Fibroblast of lung (primary cell): ENCODE data around the gene ARHGEF7. TPM values are rescaled to one million over a fixed set of nuclear protein-coding genes. Genes with fewer than 3 reads are reported as not detected.

Experiments used
- DNase-seq, 2 donors: peaks; one replicate each; pipeline versions ENCODE4 v3.0.0 to v3.0.0-alpha.2; 2010; ENCODE audit warnings: low read depth in 2 of 2
- H2AFZ ChIP-seq: 2 replicates; pipeline ENCODE4 v1.5.1; 2012; ENCODE audit warnings: low read length, control low read depth, inconsistent platforms
- H3K27ac ChIP-seq: 2 replicates; pipeline ENCODE4 v1.5.1; 2011; ENCODE audit warnings: low read length, control low read depth; ENCODE audit not compliant: insufficient read depth
- H3K27me3 ChIP-seq: 2 replicates; pipeline ENCODE4 v1.5.1; 2011; ENCODE audit warnings: mild to moderate bottlenecking, low read length; ENCODE audit not compliant: control insufficient read depth, insufficient read depth
- H3K36me3 ChIP-seq: 2 replicates; pipeline ENCODE4 v1.5.1; 2011; ENCODE audit warnings: low read length; ENCODE audit not compliant: control insufficient read depth, insufficient read depth
- H3K4me1 ChIP-seq: 2 replicates; pipeline ENCODE4 v1.5.1; 2011; ENCODE audit warnings: low read length; ENCODE audit not compliant: control insufficient read depth, insufficient read depth; ENCODE audit errors: extremely low read depth
- H3K4me2 ChIP-seq: 2 replicates; pipeline ENCODE4 v1.5.1; 2011; ENCODE audit warnings: low read length, control low read depth; ENCODE audit not compliant: insufficient read depth; ENCODE audit errors: extremely low read depth
- H3K4me3 ChIP-seq, 4 experiments: fragments of 200-600 bp in 1 of 4; sonication (generic) in 1 of 4; replicated peaks in 1 of 4; 2 replicates each; pipeline ENCODE4 v1.5.1; 2011 to 2016; ENCODE audit warnings: low read length in 4 of 4, low read depth in 3 of 4, mild to moderate bottlenecking in 3 of 4, control low read depth in 2 of 4, inconsistent platforms in 1 of 4, mixed read lengths in 1 of 4; ENCODE audit not compliant: insufficient read depth in 1 of 4; ENCODE audit errors: control extremely low read depth in 1 of 4
- H3K79me2 ChIP-seq: 2 replicates; pipeline ENCODE4 v1.5.1; 2012; ENCODE audit warnings: mild to moderate bottlenecking, low read length, inconsistent platforms; ENCODE audit not compliant: control insufficient read depth, insufficient read depth
- H3K9ac ChIP-seq: 2 replicates; pipeline ENCODE4 v1.5.1; 2011; ENCODE audit warnings: mild to moderate bottlenecking, low read length, control low read depth; ENCODE audit not compliant: insufficient read depth
- H3K9me3 ChIP-seq: 2 replicates; pipeline ENCODE4 v1.5.1; 2012; ENCODE audit warnings: low read depth, low read length; ENCODE audit not compliant: control insufficient read depth, insufficient read depth
- H4K20me1 ChIP-seq: 2 replicates; pipeline ENCODE4 v1.5.1; 2011; ENCODE audit warnings: low read length; ENCODE audit not compliant: control insufficient read depth, insufficient read depth; ENCODE audit errors: extremely low read depth
- EZH2 ChIP-seq: IDR thresholded peaks from 2 replicates; pipeline ENCODE4 v1.5.1; 2012; ENCODE audit warnings: low read length, control low read depth, mild to moderate bottlenecking; ENCODE audit errors: missing control alignments
- polyA plus RNA-seq, 2 donors: library from polyadenylated mRNA; depleted of rRNA in 1 of 2; stranded (reverse) in 1 of 2; unstranded in 1 of 2; fragments of >200 nt; gene quantifications; 2 replicates each; pipeline ENCODE4 v1.2.1, GENCODE V29; 2011 to 2012; ENCODE audit warnings: missing spikeins in 1 of 2
- total RNA-seq: library from RNA; depleted of rRNA; stranded (reverse); fragments of >200 nt; gene quantifications from 2 replicates; pipeline ENCODE4 v1.2.1, GENCODE V29; 2014
- TF ChIP-seq, protein P1 (sequence below), 2 donors: IDR thresholded peaks in 1 of 2; conservative IDR thresholded peaks in 1 of 2; 1 replicate in 1 of 2; 2 replicates in 1 of 2; pipeline ENCODE4 v1.5.1; 2011 to 2012; ENCODE audit warnings: low read length in 2 of 2, control low read depth in 1 of 2, inconsistent platforms in 1 of 2, low read depth in 1 of 2, mild to moderate bottlenecking in 1 of 2

ARHGEF7 gene
- total and polyA plus RNA-seq, 2 donors (not counting 1 experiment from before 2014, with no cell fraction given) = 29.1 to 42.8 TPM

- Histone ChIP-seq H3K27ac (no peak overlapping the region), H3K9ac (no peak overlapping the region)
- DNase-seq = no peak
These were observed 5.8 kb downstream of the ARHGEF7 start for GRCh38 chr13:111120913-111121312.

DNA sequence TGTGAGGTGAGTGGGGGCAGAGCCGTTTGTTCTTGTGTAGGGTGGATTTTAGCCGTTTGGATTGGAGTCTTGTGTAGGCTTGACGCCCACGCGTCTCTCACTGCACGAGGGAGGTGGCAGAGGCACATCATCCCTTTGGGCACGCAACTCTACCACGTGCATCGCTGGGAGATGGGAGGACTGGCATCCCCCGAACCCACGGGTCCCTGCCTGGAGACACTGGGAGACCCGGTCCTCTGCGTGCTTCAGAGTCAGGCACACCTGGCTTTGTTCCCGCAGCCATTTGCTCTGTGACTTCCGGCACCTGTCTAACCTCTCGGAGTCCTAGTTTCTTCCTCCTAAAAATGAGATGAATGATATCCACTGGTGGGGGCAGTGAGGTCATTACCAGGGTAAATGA is 6.4 kb downstream of the ARHGEF7 start:
- Histone ChIP-seq H3K4me1 (peaks cover 3% of the 10 kb centered on the region), H3K4me3 (no peak overlapping the region), H3K9ac (no peak overlapping the region), H3K36me3 (no peaks in the 10 kb centered on the region), H3K9me3 (no peaks in the 10 kb centered on the region), H3K27me3 (peaks cover 14% of the 10 kb centered on the region), H3K27ac (no peak overlapping the region), H3K4me2 (no peak overlapping the region), H4K20me1 (no peaks in the 10 kb centered on the region), H3K79me2 (no peaks in the 10 kb centered on the region), H2AFZ (no peak overlapping the region)
- TF ChIP-seq, protein P1, sequence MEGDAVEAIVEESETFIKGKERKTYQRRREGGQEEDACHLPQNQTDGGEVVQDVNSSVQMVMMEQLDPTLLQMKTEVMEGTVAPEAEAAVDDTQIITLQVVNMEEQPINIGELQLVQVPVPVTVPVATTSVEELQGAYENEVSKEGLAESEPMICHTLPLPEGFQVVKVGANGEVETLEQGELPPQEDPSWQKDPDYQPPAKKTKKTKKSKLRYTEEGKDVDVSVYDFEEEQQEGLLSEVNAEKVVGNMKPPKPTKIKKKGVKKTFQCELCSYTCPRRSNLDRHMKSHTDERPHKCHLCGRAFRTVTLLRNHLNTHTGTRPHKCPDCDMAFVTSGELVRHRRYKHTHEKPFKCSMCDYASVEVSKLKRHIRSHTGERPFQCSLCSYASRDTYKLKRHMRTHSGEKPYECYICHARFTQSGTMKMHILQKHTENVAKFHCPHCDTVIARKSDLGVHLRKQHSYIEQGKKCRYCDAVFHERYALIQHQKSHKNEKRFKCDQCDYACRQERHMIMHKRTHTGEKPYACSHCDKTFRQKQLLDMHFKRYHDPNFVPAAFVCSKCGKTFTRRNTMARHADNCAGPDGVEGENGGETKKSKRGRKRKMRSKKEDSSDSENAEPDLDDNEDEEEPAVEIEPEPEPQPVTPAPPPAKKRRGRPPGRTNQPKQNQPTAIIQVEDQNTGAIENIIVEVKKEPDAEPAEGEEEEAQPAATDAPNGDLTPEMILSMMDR (conservative IDR thresholded peaks at IDR 0.05 in 1 of 2, IDR thresholded peaks at IDR 0.05 in 1 of 2; ENCODE audit: low read depth in 1 of 2, low read length in 2 of 2) = no peak
- no peak for TF ChIP-seq EZH2
- DNase-seq = no peak

More at GRCh38 chr13:111120913-111121312, 5.8 kb downstream of the ARHGEF7 start:
- Histone ChIP-seq H2AFZ (no peak overlapping the region), H3K4me1 (peaks cover 5% of the 10 kb centered on the region), H3K9me3 (no peaks in the 10 kb centered on the region), H4K20me1 (no peaks in the 10 kb centered on the region), H3K4me2 (no peak overlapping the region), H3K27me3 (peaks cover 14% of the 10 kb centered on the region), H3K4me3 (no peak overlapping the region), H3K36me3 (no peaks in the 10 kb centered on the region), H3K79me2 (no peaks in the 10 kb centered on the region)
- TF ChIP-seq, protein P1 (conservative IDR thresholded peaks at IDR 0.05 in 1 of 2, IDR thresholded peaks at IDR 0.05 in 1 of 2; ENCODE audit: low read depth in 1 of 2, low read length in 2 of 2) = no peak
- TF ChIP-seq EZH2 = no peak

- H3K27ac ChIP-seq = no peak overlapping the region
- H3K27me3 ChIP-seq = peaks cover 14% of the 10 kb centered on the region
- TF ChIP-seq EZH2 = no peak
- H3K79me2 ChIP-seq = no peaks in the 10 kb centered on the region
- H2AFZ ChIP-seq = no peak overlapping the region
- no peaks in the 10 kb centered on the region for H3K9me3 ChIP-seq
- peak in 1 of 2 donors; percentile 44 for DNase-seq
- H3K4me1 ChIP-seq = no peaks in the 10 kb centered on the region
- no peaks in the 10 kb centered on the region for H3K36me3 ChIP-seq
- H3K4me3 ChIP-seq = no peak overlapping the region
- no peaks in the 10 kb centered on the region for H4K20me1 ChIP-seq
- no peak overlapping the region for H3K4me2 ChIP-seq
- no peak overlapping the region for H3K9ac ChIP-seq
These were observed 6.9 kb downstream of the ARHGEF7 start for GRCh38 chr13:111122056-111122455.
